GM20000 (cell line): ENCODE results near the gene LMLN.
"Not testable (repeated sequence)": the region's sequence is repeated elsewhere in the genome, so short reads cannot be mapped to it uniquely, and the experiment has no call there.

Source experiments
- DNase-seq: peaks from one replicate; pipeline ENCODE4 v3.0.0; 2012; ENCODE audit warnings: low spot score
- CTCF ChIP-seq: IDR thresholded peaks from 2 replicates; pipeline ENCODE4 v1.5.1; 2012; ENCODE audit warnings: mild to moderate bottlenecking, control low read depth; ENCODE audit errors: extremely low read depth, missing control alignments

The LMLN gene

GRCh38 chr3:197952440-197952839 lies 7.6 kb upstream of the LMLN start:
- TF ChIP-seq CTCF = no peak
- DNase-seq = no peak

GRCh38 chr3:197953325-197953724 lies 6.7 kb upstream of the LMLN start:
- no peak for DNase-seq
- no peak for TF ChIP-seq CTCF

- DNase-seq = no peak
- no peak for TF ChIP-seq CTCF
These were observed 6.1 kb upstream of the LMLN start for GRCh38 chr3:197953881-197954280.

- TF ChIP-seq CTCF = no peak
These were observed 4.0 kb upstream of the LMLN start for GRCh38 chr3:197955892-197956477.

GRCh38 chr3:197956626-197956988 lies 3.4 kb upstream of the LMLN start:
- DNase-seq = no peak
- TF ChIP-seq CTCF = no peak

More at GRCh38 chr3:197955892-197956477, 4.0 kb upstream of the LMLN start:
- no peak for DNase-seq

GRCh38 chr3:197957790-197958133 lies 2.3 kb upstream of the LMLN start:
- DNase-seq = no peak
- TF ChIP-seq CTCF = no peak

- no peak for DNase-seq
These were observed 1.7 kb upstream of the LMLN start for GRCh38 chr3:197958346-197958745.

GRCh38 chr3:197958848-197959247 lies 1.2 kb upstream of the LMLN start:
- DNase-seq = not testable (repeated sequence)

More at GRCh38 chr3:197958346-197958745, 1.7 kb upstream of the LMLN start:
- no peak for TF ChIP-seq CTCF
